ENCODE measurements around the gene TRIM37.

DNA sequence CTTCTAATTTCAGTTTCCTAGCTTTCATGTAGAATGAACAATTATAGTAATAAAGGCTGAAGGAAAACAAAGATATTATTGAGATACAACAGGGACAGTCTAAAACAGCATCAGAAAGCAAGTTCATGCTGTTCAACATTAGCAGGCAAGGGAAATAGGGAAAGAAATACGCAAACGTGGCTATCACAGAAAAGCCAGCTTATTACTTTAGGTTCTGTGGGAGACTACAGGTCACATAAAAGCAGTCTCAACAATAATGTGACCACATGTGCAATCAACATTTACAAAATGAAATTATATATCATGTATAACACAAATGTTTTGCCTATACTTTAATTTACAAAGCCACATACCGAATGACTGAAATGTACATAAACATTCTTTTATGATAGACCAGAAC, 4.9 kb upstream of the TRIM37 start:
- TF ChIP-seq, protein P1, sequence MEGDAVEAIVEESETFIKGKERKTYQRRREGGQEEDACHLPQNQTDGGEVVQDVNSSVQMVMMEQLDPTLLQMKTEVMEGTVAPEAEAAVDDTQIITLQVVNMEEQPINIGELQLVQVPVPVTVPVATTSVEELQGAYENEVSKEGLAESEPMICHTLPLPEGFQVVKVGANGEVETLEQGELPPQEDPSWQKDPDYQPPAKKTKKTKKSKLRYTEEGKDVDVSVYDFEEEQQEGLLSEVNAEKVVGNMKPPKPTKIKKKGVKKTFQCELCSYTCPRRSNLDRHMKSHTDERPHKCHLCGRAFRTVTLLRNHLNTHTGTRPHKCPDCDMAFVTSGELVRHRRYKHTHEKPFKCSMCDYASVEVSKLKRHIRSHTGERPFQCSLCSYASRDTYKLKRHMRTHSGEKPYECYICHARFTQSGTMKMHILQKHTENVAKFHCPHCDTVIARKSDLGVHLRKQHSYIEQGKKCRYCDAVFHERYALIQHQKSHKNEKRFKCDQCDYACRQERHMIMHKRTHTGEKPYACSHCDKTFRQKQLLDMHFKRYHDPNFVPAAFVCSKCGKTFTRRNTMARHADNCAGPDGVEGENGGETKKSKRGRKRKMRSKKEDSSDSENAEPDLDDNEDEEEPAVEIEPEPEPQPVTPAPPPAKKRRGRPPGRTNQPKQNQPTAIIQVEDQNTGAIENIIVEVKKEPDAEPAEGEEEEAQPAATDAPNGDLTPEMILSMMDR (IDR thresholded peaks at IDR 0.05), result no peak
- TF ChIP-seq, protein P2, sequence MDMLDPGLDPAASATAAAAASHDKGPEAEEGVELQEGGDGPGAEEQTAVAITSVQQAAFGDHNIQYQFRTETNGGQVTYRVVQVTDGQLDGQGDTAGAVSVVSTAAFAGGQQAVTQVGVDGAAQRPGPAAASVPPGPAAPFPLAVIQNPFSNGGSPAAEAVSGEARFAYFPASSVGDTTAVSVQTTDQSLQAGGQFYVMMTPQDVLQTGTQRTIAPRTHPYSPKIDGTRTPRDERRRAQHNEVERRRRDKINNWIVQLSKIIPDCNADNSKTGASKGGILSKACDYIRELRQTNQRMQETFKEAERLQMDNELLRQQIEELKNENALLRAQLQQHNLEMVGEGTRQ (IDR thresholded peaks at IDR 0.05; ENCODE audit: borderline replicate concordance, low read depth, low read length), result no peak
- TF ChIP-seq YY1 (IDR thresholded peaks at IDR 0.05; ENCODE audit: low read depth), result no peak
- no peak for TF ChIP-seq EP300 (IDR thresholded peaks at IDR 0.05; ENCODE audit: borderline replicate concordance in 1 of 2, low read depth in 1 of 2, low read length in 1 of 2)
- no peak for TF ChIP-seq ELF1 (IDR thresholded peaks at IDR 0.05)
- TF ChIP-seq GATA2 (CRISPR knock-in tag; IDR thresholded peaks at IDR 0.05), result no peak
- TF ChIP-seq EZH2phosphoT487 (IDR thresholded peaks at IDR 0.05; ENCODE audit: borderline replicate concordance, low read depth), result no peak
- TF ChIP-seq POLR2AphosphoS5 (IDR thresholded peaks at IDR 0.05; ENCODE audit: low read depth, low read length), result no peak
